M059J (cell line): ENCODE results near the gene LINC00237. TPM values are rescaled to one million over a fixed set of nuclear protein-coding genes. Genes with fewer than 3 reads are reported as not detected.

Experiments used
- DNase-seq: peaks from one replicate; pipeline ENCODE4 v3.0.0-alpha.2; 2012; ENCODE audit warnings: low read depth
- total RNA-seq: library from RNA; depleted of rRNA; stranded (reverse); fragments of >200 nt; shearing (Covaris generic); gene quantifications from 2 replicates; pipeline ENCODE4 v1.2.3, GENCODE V29; 2014

LINC00237 gene
- total RNA-seq, 1 experiment from 2014 or later, result not detected

DNA sequence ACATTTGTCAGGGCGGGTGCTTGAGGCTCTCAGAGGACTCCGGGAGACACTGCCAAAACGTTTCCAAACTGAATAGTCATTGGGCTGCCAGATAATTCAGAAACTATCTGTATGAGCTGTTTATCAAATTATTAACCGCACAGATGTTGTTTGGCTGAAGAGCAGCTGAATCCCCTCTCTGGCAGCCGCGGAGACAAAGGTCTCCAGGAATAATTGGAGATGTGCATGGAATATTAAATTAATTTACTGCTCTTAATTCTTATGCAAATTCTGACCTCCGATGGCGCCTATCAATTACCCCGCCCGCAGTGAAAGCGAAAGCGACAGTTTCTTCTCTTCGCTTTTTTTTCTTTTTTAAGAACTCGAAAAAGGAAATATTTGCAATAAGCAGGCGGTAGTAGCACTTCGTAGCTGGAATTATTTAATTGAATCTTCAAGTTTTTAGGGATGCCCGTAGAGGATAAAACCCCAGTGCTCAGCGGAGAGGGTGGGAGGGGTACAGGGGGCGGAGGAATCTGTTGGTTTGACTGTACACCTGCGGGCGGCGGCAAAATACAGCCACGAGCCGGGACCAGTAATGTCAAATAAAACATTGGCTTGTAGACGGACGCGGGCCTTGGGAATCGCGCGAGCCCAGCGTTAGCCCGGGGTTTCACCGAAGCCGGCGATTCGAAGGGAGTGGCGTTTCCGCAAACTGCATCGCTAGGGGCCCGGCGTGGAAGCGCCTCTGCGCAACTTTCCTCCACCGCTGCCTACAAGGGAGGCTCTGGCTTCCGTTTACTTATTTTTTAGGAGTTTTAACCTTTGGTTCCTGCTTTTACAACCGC, 6.2 kb downstream of the LINC00237 start:
- peak; percentile 67 for DNase-seq

DNA sequence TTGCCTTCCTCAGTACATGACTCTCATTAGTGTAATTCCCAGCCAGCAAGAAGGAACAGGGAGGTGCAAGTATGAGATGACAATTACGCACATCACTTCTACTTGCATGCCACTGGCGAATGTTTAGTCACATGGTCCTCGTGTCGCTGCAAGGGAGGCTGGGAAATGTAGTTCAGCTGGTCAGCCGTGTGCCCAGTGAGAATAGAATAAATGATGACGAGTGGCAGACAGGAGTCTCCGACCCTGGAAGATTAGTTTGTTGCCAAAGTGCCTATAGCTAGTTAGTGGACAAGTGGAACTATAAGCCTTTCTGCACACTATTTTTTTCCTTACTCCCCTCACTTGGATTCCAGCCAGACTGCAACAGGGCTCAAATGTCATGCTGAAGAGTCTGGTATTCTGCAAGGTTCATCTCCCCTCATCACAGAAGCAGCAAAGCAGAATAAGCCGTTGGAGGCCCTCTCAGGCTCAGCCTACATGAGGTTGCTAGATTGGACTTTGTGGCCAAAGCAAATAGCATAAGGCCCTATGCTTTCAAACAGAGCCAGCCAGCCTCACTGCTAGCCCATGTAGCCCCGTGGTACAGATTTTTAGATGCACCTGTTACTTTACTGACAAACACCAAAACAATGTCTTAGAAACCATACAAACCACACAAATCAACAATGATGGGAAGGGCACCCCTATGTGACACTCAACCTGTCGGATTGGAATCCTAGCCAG, 9.7 kb downstream of the LINC00237 start:
- DNase-seq, result peak; percentile 55

DNA sequence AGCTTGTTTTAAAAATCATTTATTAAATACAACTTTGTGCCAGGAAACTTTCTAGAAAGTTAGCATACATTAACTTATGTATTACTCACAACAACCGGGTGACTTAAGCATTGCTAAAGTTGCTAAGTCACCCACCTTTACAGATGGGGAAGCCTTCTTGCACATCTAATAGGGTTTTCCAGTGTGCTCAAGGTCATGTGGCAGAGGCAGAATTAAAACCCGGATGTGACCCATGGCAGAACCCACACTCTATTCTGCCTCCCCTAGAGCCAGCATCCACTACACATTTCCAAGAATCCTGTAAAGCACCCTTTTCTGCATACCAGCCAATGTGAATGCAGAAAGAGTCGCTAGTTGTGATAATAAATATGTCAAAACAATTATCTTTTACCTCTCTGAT, 13.4 kb downstream of the LINC00237 start:
- DNase-seq, result no peak

DNA sequence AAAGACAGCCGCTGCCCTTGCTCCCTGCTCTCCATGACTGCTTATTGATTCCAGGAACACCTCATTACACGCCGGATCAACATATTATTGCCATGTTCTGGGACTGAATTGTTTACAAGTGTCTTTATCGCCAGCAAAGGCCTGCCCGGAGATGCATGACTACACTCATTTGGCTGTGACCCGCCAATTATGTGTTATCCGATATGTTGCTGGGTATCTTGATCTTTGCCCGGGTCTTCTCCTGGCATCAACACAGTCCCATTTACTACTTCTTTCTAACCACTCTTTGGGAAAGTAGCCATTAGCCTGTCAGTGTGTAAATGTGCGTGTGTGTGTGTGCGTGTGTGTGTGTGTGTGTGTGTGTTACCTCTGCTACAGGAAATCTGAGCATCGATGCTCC, 15.4 kb downstream of the LINC00237 start:
- DNase-seq, result peak; percentile 16

DNA sequence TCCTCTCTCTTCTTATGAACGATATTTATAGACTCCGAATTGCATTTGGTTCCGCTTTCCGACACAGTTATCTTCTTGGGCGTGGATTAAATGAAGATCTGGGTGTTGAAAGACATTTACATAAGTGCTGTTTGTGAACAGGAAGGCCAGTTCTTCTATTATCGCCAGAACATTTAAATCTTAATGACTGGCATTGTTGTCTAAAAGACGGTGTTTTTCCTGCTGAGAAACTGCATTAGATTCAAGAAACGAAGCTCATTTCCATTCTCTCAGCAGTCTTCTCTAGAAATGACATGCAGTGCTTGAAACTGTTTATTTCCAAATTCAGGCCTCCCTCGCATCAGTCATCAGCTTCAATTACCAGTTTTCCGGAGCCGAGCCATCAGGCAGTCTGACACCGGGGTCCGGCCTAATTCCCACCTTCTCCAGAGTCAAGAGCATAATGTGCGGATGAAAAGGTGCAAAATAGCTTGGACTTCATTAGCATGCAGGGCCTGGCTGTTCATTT, 16.0 kb downstream of the LINC00237 start:
- no peak for DNase-seq

DNA sequence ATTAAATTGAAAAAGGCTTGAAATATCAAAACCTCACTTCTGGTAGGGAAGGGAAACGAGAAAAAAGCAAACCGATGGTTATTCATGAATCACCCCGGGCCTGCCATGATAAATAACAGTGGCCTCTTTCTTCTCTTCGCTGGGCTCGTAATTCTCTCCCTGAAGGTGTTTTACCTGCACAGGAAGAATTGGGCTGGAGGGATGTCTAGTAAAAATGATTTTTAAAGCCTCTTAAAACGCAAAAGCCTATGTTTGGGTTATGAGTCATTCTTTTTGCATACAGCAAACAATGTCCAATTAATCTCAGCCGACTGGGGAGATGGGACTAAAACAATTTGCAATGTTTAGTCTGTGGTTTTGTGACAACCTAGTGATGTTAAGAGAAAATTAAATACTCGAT, 16.8 kb downstream of the LINC00237 start:
- DNase-seq, result peak; percentile 77

DNA sequence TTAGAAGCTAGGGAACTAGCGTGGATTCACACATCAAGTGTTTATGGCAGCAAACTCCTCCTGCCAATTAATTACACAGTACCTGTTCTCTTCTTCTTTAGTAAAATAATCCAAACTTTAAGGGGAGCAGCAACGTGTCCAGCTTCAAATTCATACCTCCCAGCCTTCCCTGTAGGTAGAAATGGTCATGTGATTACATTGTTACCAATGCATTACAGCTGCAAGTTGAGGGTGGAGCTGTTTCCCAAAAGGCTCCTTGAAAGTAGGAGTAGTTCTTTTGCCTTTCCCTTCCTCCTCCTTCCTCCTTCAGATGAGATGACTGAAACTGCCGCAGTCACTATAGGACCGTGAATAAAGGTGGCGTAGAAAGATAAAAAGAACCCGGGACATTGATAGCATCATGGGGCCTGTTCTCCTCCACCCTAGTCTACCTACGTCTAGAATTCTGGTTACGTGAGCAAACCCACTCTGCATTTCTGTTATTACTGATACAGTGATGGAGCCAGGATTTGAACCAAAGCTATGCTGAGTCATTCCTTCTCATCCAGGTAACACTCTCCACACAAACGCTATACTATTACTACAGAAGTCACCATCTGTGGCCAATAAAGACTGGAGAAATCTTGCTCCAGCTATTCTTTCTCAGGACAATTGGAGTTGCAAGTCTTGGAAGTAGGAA, 18.2 kb downstream of the LINC00237 start:
- DNase-seq, result no peak

DNA sequence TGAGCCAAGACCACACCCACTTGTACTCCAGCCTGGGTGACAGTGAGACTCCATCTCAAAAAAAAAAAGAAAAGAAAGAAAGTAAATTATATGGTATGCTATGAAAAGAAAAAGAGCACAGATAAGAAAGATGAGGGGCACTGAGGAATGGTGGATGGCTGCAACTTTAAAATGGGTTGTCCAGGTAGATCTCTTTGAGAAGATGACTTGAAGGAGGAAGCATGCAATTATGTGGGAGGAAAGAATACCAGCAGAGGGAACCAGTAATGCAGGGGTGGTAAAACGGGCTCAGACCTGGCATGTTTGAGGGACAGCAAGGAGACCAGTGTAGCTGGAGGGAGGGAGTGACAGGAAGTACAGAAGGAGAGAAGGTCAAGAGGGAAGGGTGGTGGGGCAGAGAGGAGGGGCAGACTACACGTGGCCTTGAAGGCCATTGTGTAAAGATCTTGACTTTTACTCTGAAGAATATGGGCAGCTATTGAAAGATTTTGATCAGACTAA, 22.3 kb downstream of the LINC00237 start:
- no peak for DNase-seq

DNA sequence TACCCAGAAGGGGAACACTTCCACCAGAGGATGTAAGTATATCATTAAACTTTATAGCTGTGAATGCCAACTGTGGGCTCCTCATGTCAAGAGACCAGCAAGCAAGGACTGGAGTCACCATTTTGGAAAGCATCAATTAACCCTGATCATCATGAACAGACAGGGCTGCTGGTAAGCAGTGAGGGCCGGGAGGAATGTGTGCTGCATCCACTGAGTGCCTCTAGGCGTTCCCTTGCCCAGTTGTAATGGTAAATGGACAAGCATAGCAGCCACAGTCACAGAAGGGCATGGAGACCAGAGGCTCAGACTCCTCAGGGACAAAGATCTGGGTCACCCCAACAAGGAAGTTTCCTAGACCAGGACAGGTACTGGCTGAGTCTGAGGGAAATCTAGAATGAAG, 23.6 kb downstream of the LINC00237 start:
- DNase-seq, result no peak

DNA sequence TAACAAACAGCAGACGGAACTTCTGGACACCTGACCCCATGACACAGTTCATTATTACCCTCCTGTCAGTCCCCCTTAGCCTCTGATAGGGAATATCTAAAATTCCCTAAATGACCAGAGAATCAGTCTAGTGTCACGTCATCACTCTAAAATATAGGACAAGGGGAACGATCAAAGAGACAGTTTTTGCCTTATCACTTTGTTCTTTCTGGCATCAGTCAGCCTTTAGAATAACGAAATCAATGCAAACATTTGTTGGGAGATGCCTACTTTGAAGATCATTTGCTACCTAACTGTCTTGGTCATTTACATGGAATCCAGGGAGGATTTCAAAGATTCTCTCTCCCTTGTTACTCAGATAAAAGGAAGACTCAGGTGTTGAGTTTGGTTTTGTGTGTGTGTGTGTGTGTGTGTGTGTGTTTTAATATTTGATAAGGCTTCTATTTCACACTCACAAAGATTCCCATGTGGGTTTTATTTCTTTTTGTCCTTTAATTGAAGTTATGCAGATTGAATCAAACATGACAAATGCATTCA, 28.3 kb downstream of the LINC00237 start:
- no peak for DNase-seq

DNA sequence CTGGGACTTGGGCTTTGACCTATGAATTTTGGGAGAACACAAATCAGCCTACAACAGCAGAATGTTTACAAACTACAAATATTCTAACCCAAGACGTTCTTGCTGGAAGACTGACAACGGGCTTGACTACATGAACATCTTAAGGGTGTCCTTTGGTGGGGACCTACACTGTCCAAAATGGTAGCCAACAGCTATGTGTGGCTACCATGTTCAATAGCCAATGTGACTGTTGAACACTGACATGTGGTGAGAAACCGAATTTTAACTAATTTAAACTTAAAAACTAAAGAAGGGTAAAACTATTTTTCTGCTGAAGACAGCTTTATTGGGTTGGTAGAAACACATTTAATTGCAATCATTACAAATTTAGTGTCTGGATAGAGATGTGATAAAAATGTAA, 30.1 kb downstream of the LINC00237 start:
- no peak for DNase-seq

DNA sequence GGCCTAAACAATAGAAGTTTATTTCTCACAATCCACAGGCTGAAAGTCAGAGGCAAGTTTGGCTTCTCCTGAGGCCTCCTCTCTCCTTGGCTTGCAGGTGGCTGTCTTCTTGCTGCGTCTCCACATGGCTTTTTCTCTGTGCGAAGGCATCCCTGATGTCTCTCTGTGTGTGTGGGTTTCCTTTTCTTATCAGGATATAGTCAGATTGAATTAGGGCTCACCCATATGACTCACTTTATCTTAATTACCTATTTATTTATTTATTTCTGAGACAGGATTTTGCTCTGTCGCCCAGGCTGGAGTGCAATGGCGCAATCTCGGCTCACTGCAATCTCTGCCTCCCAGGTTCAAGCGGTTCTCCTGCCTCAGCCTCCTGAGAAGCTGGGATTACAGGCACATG, 30.7 kb downstream of the LINC00237 start:
- peak; percentile 57 for DNase-seq

DNA sequence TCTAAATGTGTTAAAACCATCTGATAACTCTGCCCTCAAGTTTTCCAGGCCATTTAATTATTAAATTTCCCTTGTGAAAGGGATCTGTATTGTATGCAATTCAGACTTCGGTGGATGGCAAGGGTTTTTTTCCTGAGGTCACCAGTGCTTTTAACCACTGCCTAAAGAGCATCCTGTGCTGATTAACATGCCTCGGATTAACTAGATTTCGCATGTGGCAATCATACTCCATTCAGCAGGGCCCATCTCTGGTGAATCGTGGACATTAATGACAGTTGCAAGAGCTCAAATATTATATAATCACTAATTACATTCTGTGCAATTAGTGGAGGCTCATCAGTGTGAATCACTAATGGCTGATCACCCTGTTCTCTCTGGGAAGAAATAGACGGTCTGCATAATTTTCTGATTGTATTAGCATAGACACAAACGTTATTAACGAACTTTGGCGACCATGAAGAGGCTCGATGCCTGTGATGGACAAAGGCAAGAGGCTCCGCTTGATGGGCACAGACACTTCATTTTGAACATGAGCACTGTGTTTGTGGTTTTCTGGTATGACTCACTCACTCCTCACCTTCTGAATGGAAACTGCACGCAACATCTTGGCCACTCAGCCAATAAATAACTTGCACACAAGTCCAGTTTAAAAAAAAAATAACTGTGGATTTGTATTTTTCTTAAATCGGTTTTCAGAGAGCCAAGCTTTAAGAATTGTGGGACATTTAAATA, 31.4 kb downstream of the LINC00237 start:
- peak; percentile 94 for DNase-seq

DNA sequence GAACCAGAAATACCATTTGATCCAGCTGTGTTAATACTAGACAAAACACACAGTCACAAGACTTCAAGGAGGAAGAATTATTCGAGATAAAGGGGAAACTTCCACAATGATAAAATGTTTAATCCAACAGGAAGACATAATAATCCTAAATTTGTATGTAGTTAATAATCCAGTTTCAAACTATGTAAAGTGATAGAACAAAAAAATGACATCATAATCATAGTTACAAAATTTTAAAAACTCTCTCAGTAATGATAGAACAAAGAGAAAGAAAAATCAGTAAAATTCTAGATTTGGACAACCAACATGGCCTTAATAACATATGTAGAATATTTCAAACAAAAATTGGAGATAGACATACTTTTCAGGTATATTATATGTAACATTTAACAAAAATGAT, 38.9 kb downstream of the LINC00237 start:
- no peak for DNase-seq

DNA sequence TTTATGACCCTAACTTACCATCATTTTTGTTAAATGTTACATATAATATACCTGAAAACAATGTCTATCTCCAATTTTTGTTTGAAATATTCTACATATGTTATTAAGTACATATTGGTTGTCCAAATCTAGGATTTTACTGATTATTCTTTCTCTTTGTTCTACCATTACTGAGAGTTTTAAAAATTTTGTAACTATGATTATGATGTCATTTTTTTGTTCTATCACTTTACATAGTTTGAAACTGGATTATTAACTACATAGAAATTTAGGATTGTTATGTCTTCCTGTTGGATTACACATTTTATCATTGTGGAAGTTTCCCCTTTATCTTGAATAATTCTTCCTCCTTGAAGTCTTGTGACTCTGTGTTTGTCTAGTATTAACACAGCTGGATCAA, 41.2 kb downstream of the LINC00237 start:
- DNase-seq, result no peak

DNA sequence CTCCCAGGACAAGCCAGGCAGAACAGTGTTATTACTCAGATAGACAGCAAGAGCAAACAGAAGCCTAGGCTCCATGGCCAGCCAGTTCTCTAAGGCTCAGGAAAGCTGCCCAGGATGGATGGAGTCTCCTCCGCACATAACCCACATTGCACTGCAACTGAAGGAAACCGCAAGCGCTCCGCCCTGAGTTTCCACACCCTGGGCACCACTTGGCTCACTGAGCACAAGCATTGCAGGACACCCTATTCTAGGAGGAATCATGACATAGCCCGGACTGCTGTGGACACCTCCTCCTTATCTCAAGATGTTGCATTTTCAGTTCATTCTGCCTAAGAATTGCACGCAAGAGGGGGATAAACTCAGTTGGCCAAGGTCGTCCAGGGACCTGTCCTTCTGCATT, 42.9 kb downstream of the LINC00237 start:
- DNase-seq, result no peak

DNA sequence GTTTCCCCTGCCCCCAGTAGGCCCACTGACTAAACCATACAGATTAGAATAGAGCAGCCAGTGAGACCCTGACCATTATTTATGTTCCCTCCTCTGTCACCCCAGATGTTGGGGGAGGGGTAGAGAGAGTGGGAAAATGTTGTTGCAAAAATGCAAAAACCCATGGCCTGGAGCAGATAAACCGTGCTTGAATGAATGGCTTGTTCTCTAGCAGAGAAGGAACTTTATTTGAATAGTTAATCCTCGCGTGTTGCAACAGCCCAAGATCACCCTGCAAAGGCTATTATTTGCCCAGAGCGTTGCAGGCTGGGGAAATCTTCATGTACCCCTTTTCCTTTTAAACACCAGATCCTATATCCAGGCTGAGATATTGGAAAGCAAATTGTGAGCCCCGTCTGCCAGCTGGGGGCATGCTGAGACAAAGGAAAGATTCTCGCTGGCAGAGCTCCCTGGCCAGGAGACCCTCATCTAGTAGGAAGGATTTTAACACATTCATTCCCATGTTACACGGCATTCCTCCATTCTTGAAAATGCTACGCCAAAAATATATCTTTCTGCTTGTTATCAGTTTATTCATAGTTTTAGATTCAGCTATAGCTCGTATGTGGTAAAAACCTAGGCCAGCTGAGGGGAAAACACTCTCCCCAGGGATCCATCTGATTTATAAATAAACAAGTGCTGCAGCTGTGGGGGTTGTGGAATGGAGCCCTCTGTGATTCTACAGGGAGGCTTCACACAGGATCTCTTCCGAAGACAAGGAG, 53.0 kb downstream of the LINC00237 start:
- no peak for DNase-seq

DNA sequence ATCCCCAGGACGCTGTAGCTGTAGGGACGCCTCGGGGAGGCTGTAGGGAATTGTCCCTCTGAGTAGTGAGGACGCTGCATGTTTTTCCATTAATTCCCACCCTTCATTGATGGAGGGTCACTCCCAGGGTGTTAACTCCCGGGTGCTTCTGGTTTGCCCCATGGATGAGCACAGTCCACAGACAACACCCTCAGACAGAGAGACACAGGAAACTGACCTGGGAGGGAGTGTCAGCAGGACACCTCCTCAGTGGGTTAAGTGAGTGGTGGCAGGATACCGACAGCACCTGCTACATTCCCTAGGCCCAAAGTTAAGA, 53.5 kb downstream of the LINC00237 start:
- DNase-seq, result no peak

DNA sequence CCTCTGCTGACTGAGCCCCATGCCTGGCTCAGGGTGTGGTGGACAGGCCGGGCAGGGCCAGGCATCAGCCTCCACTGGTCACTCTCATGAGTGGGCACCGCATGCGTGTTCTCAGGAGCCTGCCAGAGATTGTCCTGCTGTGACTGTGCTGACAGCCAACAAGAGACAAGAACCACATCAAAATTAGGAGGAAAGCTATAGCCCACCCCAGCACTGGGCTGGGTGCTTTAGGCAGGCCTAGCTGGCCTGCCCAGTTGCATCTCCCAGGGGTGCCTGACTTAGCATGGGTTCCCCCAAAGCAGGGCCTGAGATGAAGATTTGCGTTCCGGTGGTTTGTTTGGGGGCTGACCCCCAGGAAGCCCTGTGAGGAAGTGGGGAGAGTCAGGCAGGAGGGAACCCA, 53.9 kb downstream of the LINC00237 start:
- DNase-seq, result no peak

DNA sequence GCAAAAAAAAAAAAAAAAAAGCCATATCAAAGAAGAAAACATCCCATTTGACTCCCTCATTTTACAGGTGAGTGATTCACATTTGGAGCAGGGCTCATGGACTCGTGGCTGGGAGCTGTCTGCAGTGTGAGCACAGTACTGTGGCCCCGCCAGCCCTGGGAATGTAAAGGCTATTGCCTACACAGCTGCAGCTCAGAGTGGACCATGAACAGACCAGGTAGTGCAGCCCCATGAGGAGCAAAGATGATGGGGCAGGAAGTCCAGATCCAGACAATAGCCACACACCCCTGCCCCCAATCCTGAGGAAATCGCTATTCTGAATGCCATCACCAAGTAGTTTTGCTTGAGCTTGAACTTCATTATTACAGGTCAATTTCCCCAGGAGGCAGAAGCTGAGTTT, 55.4 kb downstream of the LINC00237 start:
- DNase-seq, result no peak
